Measurements from ENCODE around the gene HAPLN2.

The HAPLN2 gene

GRCh38 chr1:156571919-156572662 is 47.1 kb upstream of the HAPLN2 start, which contains the start of gene IQGAP3 (continued):
- TF ChIP-seq ZNF76 (tag by site-specific recombination; IDR thresholded peaks at IDR 0.05; ENCODE audit: borderline replicate concordance, low read depth): peak; percentile 96
- TF ChIP-seq, protein P1, sequence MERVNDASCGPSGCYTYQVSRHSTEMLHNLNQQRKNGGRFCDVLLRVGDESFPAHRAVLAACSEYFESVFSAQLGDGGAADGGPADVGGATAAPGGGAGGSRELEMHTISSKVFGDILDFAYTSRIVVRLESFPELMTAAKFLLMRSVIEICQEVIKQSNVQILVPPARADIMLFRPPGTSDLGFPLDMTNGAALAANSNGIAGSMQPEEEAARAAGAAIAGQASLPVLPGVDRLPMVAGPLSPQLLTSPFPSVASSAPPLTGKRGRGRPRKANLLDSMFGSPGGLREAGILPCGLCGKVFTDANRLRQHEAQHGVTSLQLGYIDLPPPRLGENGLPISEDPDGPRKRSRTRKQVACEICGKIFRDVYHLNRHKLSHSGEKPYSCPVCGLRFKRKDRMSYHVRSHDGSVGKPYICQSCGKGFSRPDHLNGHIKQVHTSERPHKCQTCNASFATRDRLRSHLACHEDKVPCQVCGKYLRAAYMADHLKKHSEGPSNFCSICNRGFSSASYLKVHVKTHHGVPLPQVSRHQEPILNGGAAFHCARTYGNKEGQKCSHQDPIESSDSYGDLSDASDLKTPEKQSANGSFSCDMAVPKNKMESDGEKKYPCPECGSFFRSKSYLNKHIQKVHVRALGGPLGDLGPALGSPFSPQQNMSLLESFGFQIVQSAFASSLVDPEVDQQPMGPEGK (tag by site-specific recombination; IDR thresholded peaks at IDR 0.05): peak; percentile 84
- no peak for TF ChIP-seq SCRT1 (tag by site-specific recombination; IDR thresholded peaks at IDR 0.05; ENCODE audit: borderline replicate concordance)
- peak; percentile 10; the same call in 1 of the 2 replicates for TF ChIP-seq GLIS1 (tag by site-specific recombination; IDR thresholded peaks at IDR 0.05)
- TF ChIP-seq, protein P2, sequence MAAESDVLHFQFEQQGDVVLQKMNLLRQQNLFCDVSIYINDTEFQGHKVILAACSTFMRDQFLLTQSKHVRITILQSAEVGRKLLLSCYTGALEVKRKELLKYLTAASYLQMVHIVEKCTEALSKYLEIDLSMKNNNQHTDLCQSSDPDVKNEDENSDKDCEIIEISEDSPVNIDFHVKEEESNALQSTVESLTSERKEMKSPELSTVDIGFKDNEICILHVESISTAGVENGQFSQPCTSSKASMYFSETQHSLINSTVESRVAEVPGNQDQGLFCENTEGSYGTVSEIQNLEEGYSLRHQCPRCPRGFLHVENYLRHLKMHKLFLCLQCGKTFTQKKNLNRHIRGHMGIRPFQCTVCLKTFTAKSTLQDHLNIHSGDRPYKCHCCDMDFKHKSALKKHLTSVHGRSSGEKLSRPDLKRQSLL (tag by site-specific recombination; IDR thresholded peaks at IDR 0.05): no peak
- TF ChIP-seq, protein P3, sequence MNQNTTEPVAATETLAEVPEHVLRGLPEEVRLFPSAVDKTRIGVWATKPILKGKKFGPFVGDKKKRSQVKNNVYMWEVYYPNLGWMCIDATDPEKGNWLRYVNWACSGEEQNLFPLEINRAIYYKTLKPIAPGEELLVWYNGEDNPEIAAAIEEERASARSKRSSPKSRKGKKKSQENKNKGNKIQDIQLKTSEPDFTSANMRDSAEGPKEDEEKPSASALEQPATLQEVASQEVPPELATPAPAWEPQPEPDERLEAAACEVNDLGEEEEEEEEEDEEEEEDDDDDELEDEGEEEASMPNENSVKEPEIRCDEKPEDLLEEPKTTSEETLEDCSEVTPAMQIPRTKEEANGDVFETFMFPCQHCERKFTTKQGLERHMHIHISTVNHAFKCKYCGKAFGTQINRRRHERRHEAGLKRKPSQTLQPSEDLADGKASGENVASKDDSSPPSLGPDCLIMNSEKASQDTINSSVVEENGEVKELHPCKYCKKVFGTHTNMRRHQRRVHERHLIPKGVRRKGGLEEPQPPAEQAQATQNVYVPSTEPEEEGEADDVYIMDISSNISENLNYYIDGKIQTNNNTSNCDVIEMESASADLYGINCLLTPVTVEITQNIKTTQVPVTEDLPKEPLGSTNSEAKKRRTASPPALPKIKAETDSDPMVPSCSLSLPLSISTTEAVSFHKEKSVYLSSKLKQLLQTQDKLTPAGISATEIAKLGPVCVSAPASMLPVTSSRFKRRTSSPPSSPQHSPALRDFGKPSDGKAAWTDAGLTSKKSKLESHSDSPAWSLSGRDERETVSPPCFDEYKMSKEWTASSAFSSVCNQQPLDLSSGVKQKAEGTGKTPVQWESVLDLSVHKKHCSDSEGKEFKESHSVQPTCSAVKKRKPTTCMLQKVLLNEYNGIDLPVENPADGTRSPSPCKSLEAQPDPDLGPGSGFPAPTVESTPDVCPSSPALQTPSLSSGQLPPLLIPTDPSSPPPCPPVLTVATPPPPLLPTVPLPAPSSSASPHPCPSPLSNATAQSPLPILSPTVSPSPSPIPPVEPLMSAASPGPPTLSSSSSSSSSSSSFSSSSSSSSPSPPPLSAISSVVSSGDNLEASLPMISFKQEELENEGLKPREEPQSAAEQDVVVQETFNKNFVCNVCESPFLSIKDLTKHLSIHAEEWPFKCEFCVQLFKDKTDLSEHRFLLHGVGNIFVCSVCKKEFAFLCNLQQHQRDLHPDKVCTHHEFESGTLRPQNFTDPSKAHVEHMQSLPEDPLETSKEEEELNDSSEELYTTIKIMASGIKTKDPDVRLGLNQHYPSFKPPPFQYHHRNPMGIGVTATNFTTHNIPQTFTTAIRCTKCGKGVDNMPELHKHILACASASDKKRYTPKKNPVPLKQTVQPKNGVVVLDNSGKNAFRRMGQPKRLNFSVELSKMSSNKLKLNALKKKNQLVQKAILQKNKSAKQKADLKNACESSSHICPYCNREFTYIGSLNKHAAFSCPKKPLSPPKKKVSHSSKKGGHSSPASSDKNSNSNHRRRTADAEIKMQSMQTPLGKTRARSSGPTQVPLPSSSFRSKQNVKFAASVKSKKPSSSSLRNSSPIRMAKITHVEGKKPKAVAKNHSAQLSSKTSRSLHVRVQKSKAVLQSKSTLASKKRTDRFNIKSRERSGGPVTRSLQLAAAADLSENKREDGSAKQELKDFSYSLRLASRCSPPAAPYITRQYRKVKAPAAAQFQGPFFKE (tag by site-specific recombination; IDR thresholded peaks at IDR 0.05; ENCODE audit: borderline replicate concordance): no peak
- TF ChIP-seq ZNF426 (tag by site-specific recombination; IDR thresholded peaks at IDR 0.05): no peak
- TF ChIP-seq, protein P4, sequence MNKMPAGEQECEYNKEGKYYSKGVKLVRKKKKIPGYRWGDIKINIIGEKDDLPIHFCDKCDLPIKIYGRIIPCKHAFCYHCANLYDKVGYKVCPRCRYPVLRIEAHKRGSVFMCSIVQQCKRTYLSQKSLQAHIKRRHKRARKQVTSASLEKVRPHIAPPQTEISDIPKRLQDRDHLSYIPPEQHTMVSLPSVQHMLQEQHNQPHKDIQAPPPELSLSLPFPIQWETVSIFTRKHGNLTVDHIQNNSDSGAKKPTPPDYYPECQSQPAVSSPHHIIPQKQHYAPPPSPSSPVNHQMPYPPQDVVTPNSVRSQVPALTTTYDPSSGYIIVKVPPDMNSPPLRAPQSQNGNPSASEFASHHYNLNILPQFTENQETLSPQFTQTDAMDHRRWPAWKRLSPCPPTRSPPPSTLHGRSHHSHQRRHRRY (tag by site-specific recombination; IDR thresholded peaks at IDR 0.05): no peak
- TF ChIP-seq ZNF274 (IDR thresholded peaks at IDR 0.05; ENCODE audit: low read length): no peak
- TF ChIP-seq ZNF274 (tag by site-specific recombination; IDR thresholded peaks at IDR 0.05; ENCODE audit: borderline replicate concordance): no peak
- TF ChIP-seq ZNF280D (tag by site-specific recombination; IDR thresholded peaks at IDR 0.05): no peak
- no peak for TF ChIP-seq ZNF555 (tag by site-specific recombination; conservative IDR thresholded peaks at IDR 0.05)
- no peak for TF ChIP-seq ZNF768 (tag by site-specific recombination; IDR thresholded peaks at IDR 0.05)
- no peak for TF ChIP-seq ZNF660 (tag by site-specific recombination; IDR thresholded peaks at IDR 0.05)
- TF ChIP-seq ZNF16 (tag by site-specific recombination; IDR thresholded peaks at IDR 0.05; ENCODE audit: low read depth): no peak
- no peak for TF ChIP-seq ZNF362 (tag by site-specific recombination; IDR thresholded peaks at IDR 0.05)
- TF ChIP-seq ZNF610 (tag by site-specific recombination; IDR thresholded peaks at IDR 0.05; ENCODE audit: borderline replicate concordance): peak; percentile 88; the same call in 1 of the 2 replicates
- TF ChIP-seq ZNF121 (tag by site-specific recombination; IDR thresholded peaks at IDR 0.05): no peak
- TF ChIP-seq ZNF114 (tag by site-specific recombination; IDR thresholded peaks at IDR 0.05): no peak
- TF ChIP-seq, protein P5, sequence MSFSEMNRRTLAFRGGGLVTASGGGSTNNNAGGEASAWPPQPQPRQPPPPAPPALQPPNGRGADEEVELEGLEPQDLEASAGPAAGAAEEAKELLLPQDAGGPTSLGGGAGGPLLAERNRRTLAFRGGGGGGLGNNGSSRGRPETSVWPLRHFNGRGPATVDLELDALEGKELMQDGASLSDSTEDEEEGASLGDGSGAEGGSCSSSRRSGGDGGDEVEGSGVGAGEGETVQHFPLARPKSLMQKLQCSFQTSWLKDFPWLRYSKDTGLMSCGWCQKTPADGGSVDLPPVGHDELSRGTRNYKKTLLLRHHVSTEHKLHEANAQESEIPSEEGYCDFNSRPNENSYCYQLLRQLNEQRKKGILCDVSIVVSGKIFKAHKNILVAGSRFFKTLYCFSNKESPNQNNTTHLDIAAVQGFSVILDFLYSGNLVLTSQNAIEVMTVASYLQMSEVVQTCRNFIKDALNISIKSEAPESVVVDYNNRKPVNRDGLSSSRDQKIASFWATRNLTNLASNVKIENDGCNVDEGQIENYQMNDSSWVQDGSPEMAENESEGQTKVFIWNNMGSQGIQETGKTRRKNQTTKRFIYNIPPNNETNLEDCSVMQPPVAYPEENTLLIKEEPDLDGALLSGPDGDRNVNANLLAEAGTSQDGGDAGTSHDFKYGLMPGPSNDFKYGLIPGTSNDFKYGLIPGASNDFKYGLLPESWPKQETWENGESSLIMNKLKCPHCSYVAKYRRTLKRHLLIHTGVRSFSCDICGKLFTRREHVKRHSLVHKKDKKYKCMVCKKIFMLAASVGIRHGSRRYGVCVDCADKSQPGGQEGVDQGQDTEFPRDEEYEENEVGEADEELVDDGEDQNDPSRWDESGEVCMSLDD (tag by site-specific recombination; IDR thresholded peaks at IDR 0.05): peak; percentile 21; the same call in 1 of the 2 replicates
